NCI-H1436 (cell line): ENCODE results near the gene KCNE1.
"Not testable (repeated sequence)": the region's sequence is repeated elsewhere in the genome, so short reads cannot be mapped to it uniquely, and the experiment has no call there.

Experiments
- DNase-seq: peaks from one replicate; lab custom pipeline; 2025; lab: John Stamatoyannopoulos, UW

Gene KCNE1

DNA sequence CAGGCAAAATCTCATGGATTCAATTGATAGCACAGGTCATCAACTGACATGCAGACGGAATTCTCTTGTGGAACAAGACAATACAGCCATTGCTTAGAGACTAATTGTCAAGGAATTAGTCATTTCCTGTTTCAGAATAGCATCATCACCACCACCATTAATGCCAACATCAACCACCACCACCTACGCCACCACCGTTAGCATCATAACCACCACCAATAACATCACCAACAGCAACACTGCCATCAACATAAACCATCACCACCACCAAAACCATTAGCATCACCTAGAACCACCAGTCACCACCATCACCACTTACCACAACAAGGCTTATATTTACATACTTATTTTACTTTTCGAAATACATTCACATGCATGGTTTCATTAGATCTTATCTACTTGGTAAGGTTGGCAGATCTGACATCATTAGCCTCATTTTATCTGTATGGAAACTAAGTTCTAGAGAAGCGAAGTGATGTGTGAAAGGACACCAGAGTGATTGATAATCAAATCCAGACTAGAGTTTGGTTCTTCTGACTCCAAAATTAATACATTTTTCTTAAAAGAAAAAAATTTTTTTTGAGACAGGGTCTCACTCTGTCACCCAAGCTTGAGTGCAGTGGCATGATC, 94.4 kb downstream of the KCNE1 start:
- DNase-seq = not testable (repeated sequence)

- not testable (repeated sequence) for DNase-seq
Observed at GRCh38 chr21:34407294-34407693, 104.7 kb downstream of the KCNE1 start.

GRCh38 chr21:34406676-34407075, 105.3 kb downstream of the KCNE1 start:
- not testable (repeated sequence) for DNase-seq

- not testable (repeated sequence) for DNase-seq
Observed at GRCh38 chr21:34406102-34406501, 105.9 kb downstream of the KCNE1 start.

DNA sequence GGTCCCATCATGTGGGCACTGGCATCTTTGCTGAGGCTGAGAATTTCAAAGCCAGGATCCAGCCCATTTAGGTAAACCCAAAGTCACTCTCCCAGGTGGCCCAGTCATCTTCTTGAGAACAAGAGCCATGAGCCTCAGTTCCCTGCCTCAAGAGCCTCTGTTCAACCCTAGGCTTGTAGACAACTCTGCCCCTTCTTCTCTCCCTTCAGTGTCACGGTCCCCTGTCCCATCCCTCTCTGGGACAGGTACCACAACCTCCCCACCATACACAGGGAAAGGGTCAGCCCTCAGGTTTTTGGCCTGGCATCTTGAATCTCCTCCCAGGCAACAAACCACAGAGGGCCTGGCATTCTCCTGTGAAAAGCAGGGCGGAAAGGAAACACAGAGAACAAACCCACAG, 106.3 kb downstream of the KCNE1 start:
- DNase-seq = not testable (repeated sequence)

GRCh38 chr21:34404742-34405141, 107.3 kb downstream of the KCNE1 start:
- not testable (repeated sequence) for DNase-seq

GRCh38 chr21:34400522-34400921, 111.5 kb downstream of the KCNE1 start:
- not testable (repeated sequence) for DNase-seq
